Testis (tissue), 3 donors: ENCODE data around the gene NCKAP5. TPM values are rescaled to one million over a fixed set of nuclear protein-coding genes. Genes with fewer than 3 reads are reported as not detected.

Experiments used
- DNase-seq: peaks from one replicate; pipeline ENCODE4 v3.0.0-alpha.2; 2019
- H3K27ac ChIP-seq, 2 donors: fragments of 200-600 bp; sonication (generic); one replicate each; pipeline ENCODE4 v1.5.1; 2019
- H3K27me3 ChIP-seq: fragments of 200-600 bp; sonication (generic); one replicate; pipeline ENCODE4 v1.5.1; 2019
- H3K36me3 ChIP-seq: fragments of 200-600 bp; sonication (generic); one replicate; pipeline ENCODE4 v1.5.1; 2017; ENCODE audit warnings: low read depth; ENCODE audit errors: missing control alignments
- H3K4me1 ChIP-seq: fragments of 200-600 bp; sonication (generic); one replicate; pipeline ENCODE4 v1.5.1; 2019
- H3K4me3 ChIP-seq, 2 donors: fragments of 200-600 bp; sonication (generic); one replicate each; pipeline ENCODE4 v1.5.1; 2017 to 2019
- H3K9me3 ChIP-seq: fragments of 200-600 bp; sonication (generic); one replicate; pipeline ENCODE4 v1.5.1; 2017
- POLR2A ChIP-seq: fragments of 450-650 bp; IDR thresholded peaks from one replicate; pipeline ENCODE4 v1.6.1; 2017; ENCODE audit warnings: antibody characterized with exemption, mild to moderate bottlenecking, moderate library complexity
- WGBS, 2 donors: methylation state at CpG; one replicate each; pipeline ENCODE4 v1.1.5; 2018; 5-methylcytosine and 5-hydroxymethylcytosine counted together
- intact Hi-C: fragments of 100-400 bp; cut with DNase I; formaldehyde crosslinking; loops from one replicate; pipeline ENCODE4 v1.15.1; 2023; ENCODE audit warnings: low total_unique reads
- polyA plus RNA-seq: library from polyadenylated mRNA; stranded (reverse); fragments of 350-450 nt; fragmentation: Illumina TruSeq; extraction: RNeasy Lipid Tissue Mini Kit (QIAGEN cat#74804); gene quantifications from one replicate; pipeline ENCODE4 v1.2.3, GENCODE V29; 2014; ENCODE audit warnings: low read depth, low replicate concordance; ENCODE audit not compliant: insufficient read depth
- total RNA-seq, 2 donors: library from RNA; depleted of rRNA; stranded (reverse); fragments of >200 nt; gene quantifications; one replicate each; pipeline ENCODE4 v1.2.3, GENCODE V29; 2016
- TF ChIP-seq, protein P1 (sequence below), 3 experiments: fragments of 450-650 bp in 2 of 3; fragments of 200-600 bp in 1 of 3; sonication (generic) in 1 of 3; IDR thresholded peaks; one replicate each; pipeline ENCODE4 v1.5.1; 2016 to 2019; ENCODE audit warnings: antibody characterized with exemption in 3 of 3, mild to moderate bottlenecking in 2 of 3, moderate library complexity in 1 of 3

Gene NCKAP5
- total and polyA plus RNA-seq, 3 donors from 2014 or later, result 3.0 to 7.6 (median 6.3) TPM

DNA sequence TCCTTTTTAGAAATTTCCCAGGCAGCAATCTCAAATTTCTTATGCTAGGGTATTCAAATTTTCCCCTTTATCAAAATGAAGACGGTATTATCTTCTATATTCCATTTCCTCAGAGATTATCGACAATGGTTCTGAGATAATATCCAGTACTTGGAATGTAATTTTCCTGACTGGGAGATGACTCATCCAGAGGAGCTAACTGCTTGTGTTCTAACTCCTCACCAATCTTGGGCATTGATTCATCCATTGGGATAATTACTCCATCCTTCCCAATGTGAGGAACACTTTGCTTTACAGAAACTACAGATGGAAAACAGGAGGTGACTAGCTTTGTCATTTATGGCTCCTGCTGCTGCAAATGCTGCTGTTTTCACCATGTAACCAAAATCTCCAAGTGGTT lies 658.8 kb downstream of the NCKAP5 start:
- WGBS, 2 donors, result 74 to 94% methylated on average over 2 of the region's 2 CpGs
- no peaks in the 10 kb centered on the region for H3K36me3 ChIP-seq
- no peak for DNase-seq
- no peaks in the 10 kb centered on the region for H3K27me3 ChIP-seq
- no peak overlapping the region for H3K4me3 ChIP-seq
- no peak overlapping the region for H3K27ac ChIP-seq
- TF ChIP-seq, protein P1, sequence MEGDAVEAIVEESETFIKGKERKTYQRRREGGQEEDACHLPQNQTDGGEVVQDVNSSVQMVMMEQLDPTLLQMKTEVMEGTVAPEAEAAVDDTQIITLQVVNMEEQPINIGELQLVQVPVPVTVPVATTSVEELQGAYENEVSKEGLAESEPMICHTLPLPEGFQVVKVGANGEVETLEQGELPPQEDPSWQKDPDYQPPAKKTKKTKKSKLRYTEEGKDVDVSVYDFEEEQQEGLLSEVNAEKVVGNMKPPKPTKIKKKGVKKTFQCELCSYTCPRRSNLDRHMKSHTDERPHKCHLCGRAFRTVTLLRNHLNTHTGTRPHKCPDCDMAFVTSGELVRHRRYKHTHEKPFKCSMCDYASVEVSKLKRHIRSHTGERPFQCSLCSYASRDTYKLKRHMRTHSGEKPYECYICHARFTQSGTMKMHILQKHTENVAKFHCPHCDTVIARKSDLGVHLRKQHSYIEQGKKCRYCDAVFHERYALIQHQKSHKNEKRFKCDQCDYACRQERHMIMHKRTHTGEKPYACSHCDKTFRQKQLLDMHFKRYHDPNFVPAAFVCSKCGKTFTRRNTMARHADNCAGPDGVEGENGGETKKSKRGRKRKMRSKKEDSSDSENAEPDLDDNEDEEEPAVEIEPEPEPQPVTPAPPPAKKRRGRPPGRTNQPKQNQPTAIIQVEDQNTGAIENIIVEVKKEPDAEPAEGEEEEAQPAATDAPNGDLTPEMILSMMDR (IDR thresholded peaks at IDR 0.05), result no peak
- TF ChIP-seq POLR2A, result no peak
- intact Hi-C loops, result no loop called here
- no peaks in the 10 kb centered on the region for H3K4me1 ChIP-seq
- H3K9me3 ChIP-seq, result no peaks in the 10 kb centered on the region

DNA sequence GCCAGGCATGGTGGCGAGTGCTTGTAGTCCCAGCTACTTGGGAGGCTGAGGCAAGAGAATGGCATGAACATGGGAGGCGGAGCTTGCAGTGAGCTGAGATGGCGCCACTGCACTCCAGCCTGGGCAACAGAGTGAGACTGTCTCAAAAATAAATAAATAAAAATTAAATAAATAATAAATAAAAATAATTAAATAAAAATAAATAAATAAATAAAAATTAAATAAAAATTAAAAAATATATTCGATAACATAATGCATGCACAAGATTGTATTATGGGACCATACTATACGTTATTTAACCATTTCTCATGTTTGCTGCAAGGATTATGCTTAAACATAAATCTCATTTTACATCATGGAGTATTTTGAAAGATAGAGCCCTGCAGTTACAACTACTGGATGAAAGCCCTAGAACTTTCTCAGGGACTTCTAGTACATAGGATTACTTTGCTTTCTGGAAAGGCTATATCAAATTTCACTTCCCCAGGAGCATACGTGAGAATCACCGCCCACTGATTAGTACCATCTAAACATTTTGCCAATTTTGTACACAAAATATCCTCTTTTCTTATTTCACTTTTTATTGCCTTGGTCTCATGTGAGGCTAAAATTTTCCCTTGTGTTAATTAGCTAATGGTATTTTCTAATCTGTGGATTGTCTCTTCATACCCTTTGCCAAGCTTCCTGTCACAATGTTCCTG lies 664.0 kb downstream of the NCKAP5 start:
- no peaks in the 10 kb centered on the region for H3K4me1 ChIP-seq
- no peak overlapping the region for H3K27ac ChIP-seq
- H3K27me3 ChIP-seq, result no peaks in the 10 kb centered on the region
- intact Hi-C loops, result no loop called here
- H3K4me3 ChIP-seq, result no peak overlapping the region
- H3K9me3 ChIP-seq, result no peaks in the 10 kb centered on the region
- H3K36me3 ChIP-seq, result no peaks in the 10 kb centered on the region
- DNase-seq, result no peak
- TF ChIP-seq, protein P1 (IDR thresholded peaks at IDR 0.05), result no peak
- TF ChIP-seq POLR2A, result no peak
- WGBS, 2 donors, result 81 to 82% methylated on average over 7 of the region's 7 CpGs

DNA sequence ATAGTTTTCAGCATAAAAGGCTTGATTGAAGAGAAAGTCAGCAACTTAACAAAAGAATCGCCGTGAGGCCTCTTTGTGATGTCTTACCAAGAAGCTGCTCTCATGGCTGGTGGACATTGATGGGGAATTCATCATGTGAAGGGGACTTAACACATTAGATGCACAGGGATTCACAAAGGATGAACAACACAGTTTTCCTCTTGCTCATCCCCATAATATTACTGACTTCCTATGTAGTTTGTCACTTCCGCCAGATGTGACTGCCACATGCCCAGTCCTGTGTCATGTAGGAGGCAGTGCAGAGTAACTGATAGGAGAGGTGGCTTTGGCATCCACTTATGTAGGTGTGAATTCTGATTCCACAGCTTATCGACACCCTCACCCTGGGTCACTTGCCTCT lies 665.6 kb downstream of the NCKAP5 start:
- Histone ChIP-seq H3K4me3 (no peak overlapping the region), H3K27me3 (no peaks in the 10 kb centered on the region), H3K4me1 (no peaks in the 10 kb centered on the region), H3K27ac (no peak overlapping the region), H3K9me3 (no peaks in the 10 kb centered on the region), H3K36me3 (no peaks in the 10 kb centered on the region)
- no peak for DNase-seq
- no peak for TF ChIP-seq POLR2A
- TF ChIP-seq, protein P1 (IDR thresholded peaks at IDR 0.05), result no peak
- intact Hi-C loops, result no loop called here
- 84 to 95% methylated on average over 4 of the region's 4 CpGs for WGBS, 2 donors

DNA sequence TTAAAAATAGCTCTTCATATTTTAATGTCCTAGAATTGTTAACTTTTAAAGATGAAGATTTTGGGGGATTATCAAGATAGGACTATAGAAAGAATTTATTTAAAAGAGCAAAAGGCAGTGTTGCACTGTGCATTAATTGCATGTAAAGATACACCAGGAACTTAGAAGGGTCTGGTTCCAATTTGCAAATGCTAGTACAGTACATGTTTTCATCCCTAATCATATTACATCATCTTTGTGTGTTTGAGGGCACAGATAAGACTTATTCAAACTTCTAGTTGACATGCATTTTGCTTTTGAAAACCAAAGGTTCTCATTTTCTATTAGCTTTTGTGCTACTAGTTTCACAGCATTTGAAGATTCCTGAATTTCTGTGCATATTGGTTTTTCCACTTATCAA lies 666.6 kb downstream of the NCKAP5 start:
- intact Hi-C loops, result no loop called here
- Histone ChIP-seq H3K9me3 (no peaks in the 10 kb centered on the region), H3K27ac (no peak overlapping the region), H3K27me3 (no peaks in the 10 kb centered on the region), H3K4me3 (no peak overlapping the region), H3K4me1 (no peaks in the 10 kb centered on the region), H3K36me3 (no peaks in the 10 kb centered on the region)
- TF ChIP-seq, protein P1 (IDR thresholded peaks at IDR 0.05), result no peak
- TF ChIP-seq POLR2A, result no peak
- DNase-seq, result no peak

DNA sequence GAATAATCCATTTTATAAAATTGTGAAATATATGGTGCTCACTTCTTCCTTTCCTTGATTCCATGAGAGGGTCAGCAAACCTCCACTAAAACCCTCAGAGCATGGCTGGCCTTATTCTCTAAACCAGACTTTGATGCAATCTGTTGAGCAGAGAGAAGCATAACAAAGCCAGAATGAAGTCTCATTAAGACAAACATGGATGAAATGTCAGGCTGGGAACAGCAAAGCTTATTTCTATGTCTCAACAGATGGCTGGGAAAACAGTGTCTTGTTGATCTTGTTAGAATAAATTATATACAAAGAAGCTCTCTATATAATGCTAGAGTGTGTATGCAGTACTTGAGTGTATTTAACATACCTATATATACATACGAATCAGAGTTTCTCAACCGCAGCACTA lies 671.2 kb downstream of the NCKAP5 start:
- DNase-seq, result no peak
- Histone ChIP-seq H3K4me1 (no peaks in the 10 kb centered on the region), H3K36me3 (no peaks in the 10 kb centered on the region), H3K9me3 (no peaks in the 10 kb centered on the region), H3K27ac (no peak overlapping the region), H3K27me3 (no peaks in the 10 kb centered on the region), H3K4me3 (no peak overlapping the region)
- 94 to 95% methylated on average over 2 of the region's 2 CpGs for WGBS, 2 donors
- intact Hi-C loops, result no loop called here
- TF ChIP-seq, protein P1 (IDR thresholded peaks at IDR 0.05), result no peak
- no peak for TF ChIP-seq POLR2A
